Duodenal mucosa (tissue), 2 donors: ENCODE results near the gene SLC19A2.
"Not testable (repeated sequence)": the region's sequence is repeated elsewhere in the genome, so short reads cannot be mapped to it uniquely, and the experiment has no call there.

ENCODE experiments used
- H3K27ac ChIP-seq: one replicate; pipeline ENCODE4 v1.7.0; 2013; ENCODE audit warnings: low read depth, low read length
- H3K27me3 ChIP-seq, 2 donors: one replicate each; pipeline ENCODE4 v1.7.0; 2013; ENCODE audit warnings: low read length in 2 of 2, control low read depth in 1 of 2; ENCODE audit not compliant: insufficient read depth in 2 of 2, control insufficient read depth in 1 of 2
- H3K36me3 ChIP-seq, 2 donors: one replicate each; pipeline ENCODE4 v1.7.0; 2013; ENCODE audit warnings: low read length in 2 of 2, control low read depth in 1 of 2; ENCODE audit not compliant: insufficient read depth in 2 of 2, control insufficient read depth in 1 of 2
- H3K4me1 ChIP-seq, 2 donors: one replicate each; pipeline ENCODE4 v1.7.0; 2013; ENCODE audit warnings: low read length in 2 of 2, control low read depth in 1 of 2; ENCODE audit not compliant: insufficient read depth in 2 of 2, control insufficient read depth in 1 of 2
- H3K4me3 ChIP-seq, 2 donors: one replicate each; pipeline ENCODE4 v1.7.0; 2013; ENCODE audit warnings: low read length in 2 of 2, low read depth in 1 of 2
- H3K9ac ChIP-seq, 2 donors: one replicate each; pipeline ENCODE4 v1.7.0; 2013; ENCODE audit warnings: low read length in 2 of 2, low read depth in 1 of 2
- H3K9me3 ChIP-seq, 2 donors: one replicate each; pipeline ENCODE4 v1.7.0; 2013; ENCODE audit warnings: low read length in 2 of 2, control low read depth in 1 of 2; ENCODE audit not compliant: control insufficient read depth in 1 of 2

Gene SLC19A2

DNA sequence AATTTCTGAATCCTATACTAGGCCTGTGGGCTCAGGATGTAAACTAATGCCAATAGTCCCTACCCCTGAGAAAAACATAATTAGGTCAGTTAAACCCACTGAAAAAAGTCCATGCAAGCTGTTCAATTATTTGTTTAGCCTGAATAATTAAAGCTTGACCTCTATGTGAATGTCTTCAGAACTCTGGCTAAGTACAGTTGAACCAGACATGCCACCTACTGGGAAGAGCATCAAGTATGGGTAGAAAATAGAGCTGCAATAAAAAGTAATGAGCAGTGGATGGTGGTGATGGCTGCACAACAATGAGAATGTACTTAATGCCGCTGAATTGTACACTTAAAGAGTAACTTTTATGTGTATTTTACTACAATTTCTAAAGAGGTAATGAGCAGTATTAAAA lies 23.6 kb upstream of the SLC19A2 start:
- H3K27ac ChIP-seq = no peak overlapping the region
- H3K27me3 ChIP-seq = no peaks in the 10 kb centered on the region

GRCh38 chr1:169508432-169509338 lies 22.9 kb upstream of the SLC19A2 start:
- Histone ChIP-seq H3K36me3 (no peaks in the 10 kb centered on the region), H3K4me3 (peak overlapping the region in 1 of 2 donors; percentile 8), H3K27ac (no peak overlapping the region), H3K9me3 (no peaks in the 10 kb centered on the region), H3K27me3 (no peaks in the 10 kb centered on the region), H3K9ac (no peak overlapping the region), H3K4me1 (peaks cover 10 to 23% of the 10 kb centered on the region in 2 donors)

More for the DNA sequence above, 23.6 kb upstream of the SLC19A2 start:
- H3K9me3 ChIP-seq = no peaks in the 10 kb centered on the region
- no peak overlapping the region for H3K9ac ChIP-seq
- H3K36me3 ChIP-seq = no peaks in the 10 kb centered on the region
- peaks cover 10 to 23% of the 10 kb centered on the region in 2 donors for H3K4me1 ChIP-seq
- H3K4me3 ChIP-seq = no peak overlapping the region

DNA sequence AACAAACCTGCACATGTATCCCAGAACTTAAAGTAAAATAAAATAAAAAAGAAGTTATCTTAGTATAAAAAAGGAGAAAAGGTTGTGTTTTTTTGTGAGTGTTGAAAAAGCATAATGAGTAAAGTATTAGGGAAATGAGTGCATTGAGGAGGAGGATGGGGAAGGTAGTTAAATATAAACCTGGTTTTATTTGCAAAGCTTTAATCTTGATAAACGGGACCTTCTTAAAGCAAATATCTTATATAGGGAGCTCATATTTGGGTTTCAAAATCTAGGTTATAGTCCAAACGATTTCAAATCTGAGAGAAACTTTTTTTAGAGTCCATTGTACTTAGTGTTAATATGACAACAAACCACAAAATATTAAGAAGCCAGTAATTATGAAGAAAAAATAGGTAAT lies 21.7 kb upstream of the SLC19A2 start:
- Histone ChIP-seq H3K27ac (no peak overlapping the region), H3K27me3 (no peaks in the 10 kb centered on the region), H3K36me3 (no peaks in the 10 kb centered on the region), H3K4me3 (no peak overlapping the region), H3K9me3 (no peaks in the 10 kb centered on the region), H3K4me1 (peaks cover 10 to 20% of the 10 kb centered on the region in 2 donors), H3K9ac (no peak overlapping the region)

GRCh38 chr1:169503601-169504000 lies 17.9 kb upstream of the SLC19A2 start:
- peaks cover 7 to 12% of the 10 kb centered on the region in 2 donors for H3K4me1 ChIP-seq
- not testable (repeated sequence) for H3K9me3 ChIP-seq, H3K27me3 ChIP-seq

GRCh38 chr1:169499807-169500206 lies 14.1 kb upstream of the SLC19A2 start:
- no peaks in the 10 kb centered on the region for H3K27me3 ChIP-seq

More at GRCh38 chr1:169503601-169504000, 17.9 kb upstream of the SLC19A2 start:
- not testable (repeated sequence) for H3K4me3 ChIP-seq, H3K36me3 ChIP-seq, H3K27ac ChIP-seq, H3K9ac ChIP-seq

GRCh38 chr1:169497317-169497716 lies 11.6 kb upstream of the SLC19A2 start:
- no peaks in the 10 kb centered on the region for H3K27me3 ChIP-seq
- no peaks in the 10 kb centered on the region for H3K9me3 ChIP-seq
- H3K4me1 ChIP-seq = no peaks in the 10 kb centered on the region
- H3K4me3 ChIP-seq = no peak overlapping the region
- H3K36me3 ChIP-seq = no peaks in the 10 kb centered on the region
- H3K27ac ChIP-seq = no peak overlapping the region
- H3K9ac ChIP-seq = no peak overlapping the region

More at GRCh38 chr1:169499807-169500206, 14.1 kb upstream of the SLC19A2 start:
- Histone ChIP-seq H3K36me3 (no peaks in the 10 kb centered on the region), H3K4me3 (no peak overlapping the region), H3K9ac (no peak overlapping the region), H3K9me3 (no peaks in the 10 kb centered on the region), H3K4me1 (no peaks in the 10 kb centered on the region), H3K27ac (no peak overlapping the region)

GRCh38 chr1:169495916-169496315 lies 10.2 kb upstream of the SLC19A2 start:
- H3K27me3 ChIP-seq = no peaks in the 10 kb centered on the region
- no peaks in the 10 kb centered on the region for H3K9me3 ChIP-seq
- no peak overlapping the region for H3K9ac ChIP-seq
- no peaks in the 10 kb centered on the region for H3K36me3 ChIP-seq
- no peak overlapping the region for H3K27ac ChIP-seq
- no peak overlapping the region for H3K4me3 ChIP-seq
- H3K4me1 ChIP-seq = no peaks in the 10 kb centered on the region

- Histone ChIP-seq H3K27me3 (no peaks in the 10 kb centered on the region), H3K9me3 (no peaks in the 10 kb centered on the region), H3K4me1 (no peaks in the 10 kb centered on the region), H3K4me3 (no peak overlapping the region), H3K27ac (no peak overlapping the region), H3K36me3 (no peaks in the 10 kb centered on the region), H3K9ac (no peak overlapping the region)
Observed at GRCh38 chr1:169495046-169495775, 9.5 kb upstream of the SLC19A2 start.

DNA sequence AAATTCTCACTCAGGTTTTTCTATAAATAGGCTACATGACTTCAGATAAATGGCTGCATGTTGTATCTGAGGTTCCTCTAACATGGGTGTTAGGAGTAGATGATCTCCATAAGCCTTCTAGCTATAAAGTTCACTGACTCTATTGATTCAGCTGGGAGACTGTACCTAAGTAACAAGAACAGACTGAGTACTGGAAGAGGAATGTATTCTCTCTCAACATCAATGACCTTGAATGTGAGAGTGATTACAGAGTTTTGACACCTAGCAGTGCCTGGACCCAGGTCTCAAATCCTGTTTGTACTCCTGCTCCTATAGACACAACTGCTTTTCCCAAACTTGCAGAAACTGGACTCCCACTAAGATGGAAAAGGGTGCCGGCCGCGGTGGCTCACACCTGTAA lies 8.6 kb upstream of the SLC19A2 start:
- H3K27ac ChIP-seq = no peak overlapping the region
- H3K9me3 ChIP-seq = no peaks in the 10 kb centered on the region
- H3K27me3 ChIP-seq = no peaks in the 10 kb centered on the region
- no peak overlapping the region for H3K4me3 ChIP-seq
- H3K36me3 ChIP-seq = no peaks in the 10 kb centered on the region
- H3K4me1 ChIP-seq = no peaks in the 10 kb centered on the region
- no peak overlapping the region for H3K9ac ChIP-seq

GRCh38 chr1:169493251-169493650 lies 7.5 kb upstream of the SLC19A2 start:
- no peaks in the 10 kb centered on the region for H3K27me3 ChIP-seq
- no peaks in the 10 kb centered on the region for H3K4me1 ChIP-seq
- H3K27ac ChIP-seq = no peak overlapping the region
- H3K36me3 ChIP-seq = no peaks in the 10 kb centered on the region
- no peak overlapping the region for H3K9ac ChIP-seq
- no peak overlapping the region for H3K4me3 ChIP-seq
- no peaks in the 10 kb centered on the region for H3K9me3 ChIP-seq
